GM12892 (cell line): ENCODE data around the gene CD99L2.

Experiments
- POLR2A ChIP-seq: IDR thresholded peaks from 2 replicates; pipeline ENCODE4 v1.6.1; 2011; ENCODE audit warnings: low read depth, low read length, control low read depth
- POLR2AphosphoS5 ChIP-seq: IDR thresholded peaks from 2 replicates; pipeline ENCODE4 v1.6.1; 2011; ENCODE audit warnings: low read depth, low read length, control low read depth

DNA sequence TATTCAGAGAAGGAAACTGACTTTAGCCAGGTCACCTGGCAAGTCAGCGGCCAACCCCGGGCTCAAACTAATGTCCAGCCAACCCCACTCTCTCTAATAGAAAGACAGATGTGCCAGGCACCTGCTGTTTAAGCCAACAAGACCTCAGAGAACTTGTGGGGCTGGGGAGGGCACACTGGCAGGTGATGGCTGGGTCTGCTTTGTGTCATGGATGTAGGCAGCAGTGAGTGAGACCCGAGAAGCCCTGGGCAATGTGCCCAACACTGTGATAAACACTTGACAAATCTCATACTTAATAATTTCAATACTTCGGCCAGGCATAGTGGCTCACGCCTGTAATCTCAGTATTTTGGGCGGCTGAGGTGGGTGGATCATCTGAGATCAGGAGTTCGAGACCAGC lies 9.0 kb upstream of the CD99L2 start:
- TF ChIP-seq POLR2A (no peak), POLR2AphosphoS5 (no peak)
